H1 (cell line): ENCODE measurements around the gene AGAP3. TPM values are rescaled to one million over a fixed set of nuclear protein-coding genes. Genes with fewer than 3 reads are reported as not detected.

Source experiments
- CTCF ChIA-PET: fragments of 300-600 bp; sonication (Branson Sonifier 250); formaldehyde crosslinking; loops from one replicate; lab custom pipeline; 2021; ENCODE audit not compliant: partially characterized antibody; lab: Charles Lee
- POLR2A ChIA-PET: fragments of 300-600 bp; sonication (Branson Sonifier 250); formaldehyde crosslinking; loops from one replicate; lab custom pipeline; 2021; ENCODE audit warnings: inconsistent platforms; ENCODE audit not compliant: partially characterized antibody; lab: Charles Lee
- DNase-seq, 2 experiments: peaks; one replicate each; pipeline versions ENCODE4 v3.0.0 to v3.0.0-alpha.2; 2010 to 2022; ENCODE audit warnings: low spot score in 2 of 2, low read depth in 1 of 2, mixed read lengths in 1 of 2
- FAIRE-seq: peaks from 2 replicates; lab custom pipeline; 2011; peaks lifted over from hg19 to GRCh38; lab: Jason Lieb, UNC
- H2AFZ ChIP-seq: 2 replicates; pipeline ENCODE4 v1.8.1; 2012; ENCODE audit warnings: low read length, inconsistent platforms
- H2AK5ac ChIP-seq: 2 replicates; pipeline ENCODE4 v1.6.1; 2013; ENCODE audit warnings: low read depth, low read length
- H2BK120ac ChIP-seq: replicated peaks from 2 replicates; pipeline ENCODE3; 2013; ENCODE audit warnings: low read depth, low read length, inconsistent platforms
- H2BK12ac ChIP-seq: 2 replicates; pipeline ENCODE4 v1.6.1; 2013; ENCODE audit warnings: low read depth, low read length
- H2BK15ac ChIP-seq: 2 replicates; pipeline ENCODE4 v1.6.1; 2013; ENCODE audit warnings: low read length
- H2BK20ac ChIP-seq: 2 replicates; pipeline ENCODE4 v1.6.1; 2013; ENCODE audit warnings: low read length
- H2BK5ac ChIP-seq: 2 replicates; pipeline ENCODE4 v1.6.1; 2013; ENCODE audit warnings: low read depth, low read length
- H3K14ac ChIP-seq: 2 replicates; pipeline ENCODE4 v1.6.1; 2013; ENCODE audit warnings: inconsistent platforms; ENCODE audit not compliant: insufficient read length
- H3K18ac ChIP-seq: 2 replicates; pipeline ENCODE4 v1.6.1; 2013; ENCODE audit warnings: low read length; ENCODE audit errors: extremely low read depth
- H3K23ac ChIP-seq: 2 replicates; pipeline ENCODE4 v1.6.1; 2013; ENCODE audit warnings: inconsistent platforms; ENCODE audit not compliant: insufficient read length
- H3K23me2 ChIP-seq: 2 replicates; pipeline ENCODE4 v1.6.1; 2013; ENCODE audit warnings: low read depth, low read length
- H3K27ac ChIP-seq: 2 replicates; pipeline ENCODE4 v1.6.1; 2011; ENCODE audit warnings: low read depth, low read length, inconsistent platforms
- H3K27me3 ChIP-seq, 4 experiments: replicated peaks in 1 of 4; 1 replicate in 1 of 4; 2 replicates in 3 of 4; pipeline versions ENCODE4 v1.6.1 to v1.8.1; 2011 to 2013; ENCODE audit warnings: low read length in 3 of 4, mild to moderate bottlenecking in 3 of 4, inconsistent platforms in 2 of 4, mixed read lengths in 2 of 4, moderate library complexity in 1 of 4; ENCODE audit not compliant: control insufficient read depth in 3 of 4, insufficient read depth in 3 of 4; ENCODE audit errors: extremely low read depth in 1 of 4
- H3K36me3 ChIP-seq, 4 experiments: 2 replicates each; pipeline versions ENCODE4 v1.6.1 to v1.8.1; 2011 to 2013; ENCODE audit warnings: mild to moderate bottlenecking in 4 of 4, low read length in 3 of 4, moderate library complexity in 2 of 4, control low read depth in 1 of 4, inconsistent platforms in 1 of 4; ENCODE audit not compliant: insufficient read depth in 4 of 4, control insufficient read depth in 2 of 4
- H3K4ac ChIP-seq: replicated peaks from 2 replicates; pipeline ENCODE3; 2013; ENCODE audit warnings: low read length, low read depth, mixed read lengths, inconsistent platforms; ENCODE audit not compliant: insufficient read length
- H3K4me1 ChIP-seq, 4 experiments: replicated peaks in 1 of 4; 1 replicate in 1 of 4; 2 replicates in 3 of 4; pipeline versions ENCODE4 v1.6.1 to v1.8.1; 2011 to 2013; ENCODE audit warnings: low read length in 3 of 4, inconsistent platforms in 2 of 4, mixed read lengths in 1 of 4; ENCODE audit not compliant: insufficient read depth in 4 of 4, control insufficient read depth in 3 of 4
- H3K4me2 ChIP-seq, 2 experiments: 2 replicates each; pipeline versions ENCODE4 v1.6.1 to v1.8.1; 2011 to 2013; ENCODE audit warnings: low read depth in 2 of 2, low read length in 2 of 2, control low read depth in 1 of 2, inconsistent platforms in 1 of 2, mild to moderate bottlenecking in 1 of 2; ENCODE audit not compliant: insufficient read depth in 1 of 2
- H3K4me3 ChIP-seq, 4 experiments: fragments of 200-600, 300-600 bp in 1 of 4; sonication (generic), shearing (Covaris generic), sonication (Bioruptor Twin) in 1 of 4; 2 replicates each; pipeline versions ENCODE4 v1.5.1 to v1.8.1; 2011 to 2016; ENCODE audit warnings: low read length in 4 of 4, low read depth in 3 of 4, control low read depth in 2 of 4, inconsistent platforms in 2 of 4, mild to moderate bottlenecking in 2 of 4, mixed read lengths in 1 of 4, moderate library complexity in 1 of 4; ENCODE audit not compliant: insufficient read depth in 2 of 4; ENCODE audit errors: extremely low read depth in 1 of 4
- H3K56ac ChIP-seq: replicated peaks from 2 replicates; pipeline ENCODE3; 2013; ENCODE audit warnings: low read depth, mild to moderate bottlenecking, mixed read lengths, low read length, inconsistent platforms; ENCODE audit not compliant: insufficient read length
- H3K79me1 ChIP-seq: 2 replicates; pipeline ENCODE4 v1.6.1; 2013; ENCODE audit warnings: low read depth, low read length, control low read depth
- H3K79me2 ChIP-seq, 2 experiments: 2 replicates each; pipeline versions ENCODE4 v1.6.1 to v1.8.1; 2012 to 2013; ENCODE audit warnings: low read length in 2 of 2, mild to moderate bottlenecking in 2 of 2, inconsistent platforms in 1 of 2; ENCODE audit not compliant: insufficient read depth in 2 of 2, control insufficient read depth in 1 of 2
- H3K9ac ChIP-seq, 4 experiments: replicated peaks in 1 of 4; 1 replicate in 1 of 4; 2 replicates in 3 of 4; pipeline versions ENCODE4 v1.6.1 to v1.8.1; 2011 to 2013; ENCODE audit warnings: low read depth in 3 of 4, low read length in 3 of 4, control low read depth in 2 of 4, mild to moderate bottlenecking in 2 of 4, moderate library complexity in 2 of 4, inconsistent platforms in 1 of 4; ENCODE audit errors: extremely low read depth in 1 of 4
- H3K9me3 ChIP-seq, 2 experiments: 2 replicates each; pipeline versions ENCODE4 v1.6.1 to v1.8.1; 2012 to 2013; ENCODE audit warnings: mild to moderate bottlenecking in 2 of 2, moderate library complexity in 2 of 2, control low read depth in 1 of 2, inconsistent platforms in 1 of 2, low read depth in 1 of 2, low read length in 1 of 2, mixed read lengths in 1 of 2; ENCODE audit not compliant: insufficient read depth in 2 of 2
- H4K20me1 ChIP-seq, 2 experiments: replicated peaks in 1 of 2; 2 replicates each; pipeline versions ENCODE3 to v1.8.1; 2011 to 2013; ENCODE audit warnings: inconsistent platforms in 2 of 2, low read length in 2 of 2, mild to moderate bottlenecking in 1 of 2; ENCODE audit not compliant: insufficient read depth in 2 of 2, control insufficient read depth in 1 of 2
- H4K5ac ChIP-seq: 2 replicates; pipeline ENCODE4 v1.6.1; 2013; ENCODE audit warnings: low read length, low read depth, mixed read lengths, inconsistent platforms; ENCODE audit not compliant: insufficient read length
- H4K8ac ChIP-seq: 2 replicates; pipeline ENCODE4 v1.8.0; 2013; ENCODE audit warnings: mild to moderate bottlenecking, moderate library complexity, low read length, inconsistent platforms; ENCODE audit not compliant: insufficient read depth; ENCODE audit errors: extremely low read depth
- H4K91ac ChIP-seq: replicated peaks from 2 replicates; pipeline ENCODE3; 2013; ENCODE audit warnings: low read length, mixed read lengths, inconsistent platforms; ENCODE audit not compliant: insufficient read length
- BRCA1 ChIP-seq: IDR thresholded peaks from 2 replicates; pipeline ENCODE4 v1.6.1; 2012; ENCODE audit warnings: low read depth, low read length, improper control_type of control experiment
- CREB1 ChIP-seq: IDR thresholded peaks from 2 replicates; pipeline ENCODE4 v1.6.1; 2012; ENCODE audit warnings: inconsistent platforms
- CTBP2 ChIP-seq: IDR thresholded peaks from 2 replicates; pipeline ENCODE4 v1.7.0; 2011; ENCODE audit warnings: borderline replicate concordance, mild to moderate bottlenecking, moderate library complexity, mixed read lengths, low read length; ENCODE audit not compliant: insufficient read depth, insufficient read length
- EGR1 ChIP-seq: IDR thresholded peaks from 2 replicates; pipeline ENCODE4 v1.6.1; 2011; ENCODE audit warnings: low read depth, low read length, borderline replicate concordance
- EP300 ChIP-seq, 2 experiments: IDR thresholded peaks; 1 replicate in 1 of 2; 2 replicates in 1 of 2; pipeline ENCODE4 v1.6.1; 2011 to 2012; ENCODE audit warnings: low read depth in 2 of 2, low read length in 2 of 2, mild to moderate bottlenecking in 2 of 2, borderline replicate concordance in 1 of 2, inconsistent platforms in 1 of 2, moderate library complexity in 1 of 2
- EZH2 ChIP-seq: fragments of 200-600 bp; sonication (generic); IDR thresholded peaks from 2 replicates; pipeline ENCODE4 v1.7.1; 2012; ENCODE audit warnings: low read depth, mild to moderate bottlenecking, moderate library complexity, low read length, inconsistent platforms; ENCODE audit not compliant: severe bottlenecking
- HDAC2 ChIP-seq, 2 experiments: fragments of 300-600 bp in 1 of 2; sonication (generic) in 1 of 2; IDR thresholded peaks; 2 replicates each; pipeline ENCODE4 v1.6.1; 2011 to 2012; ENCODE audit warnings: low read depth in 2 of 2, low read length in 2 of 2, mild to moderate bottlenecking in 2 of 2, moderate library complexity in 2 of 2, borderline replicate concordance in 1 of 2, inconsistent platforms in 1 of 2
- HDAC6 ChIP-seq: IDR thresholded peaks from one replicate; pipeline ENCODE4 v1.7.1; 2012; ENCODE audit warnings: low read depth, mild to moderate bottlenecking, inconsistent platforms, low read length, moderate library complexity
- JUN ChIP-seq: IDR thresholded peaks from 2 replicates; pipeline ENCODE4 v1.6.1; 2011; ENCODE audit warnings: low read depth, mild to moderate bottlenecking, improper control_type of control experiment, low read length
- SIRT6 ChIP-seq: IDR thresholded peaks from one replicate; pipeline ENCODE4 v1.7.1; 2012; ENCODE audit warnings: low read length, inconsistent platforms
- SIX5 ChIP-seq: IDR thresholded peaks from 2 replicates; pipeline ENCODE4 v1.6.1; 2011; ENCODE audit warnings: mild to moderate bottlenecking, low read depth, low read length
- USF2 ChIP-seq: IDR thresholded peaks from 2 replicates; pipeline ENCODE4 v1.6.1; 2011; ENCODE audit warnings: low read length, improper control_type of control experiment
- WGBS, 2 experiments: shearing (Covaris generic) in 1 of 2; methylation state at CpG; one replicate each; pipeline versions ENCODE4 v1.1.6 to v1.1.7; 2013 to 2015; ENCODE audit warnings: low lambda C conversion rate in 2 of 2, mixed read lengths in 2 of 2, inconsistent platforms in 1 of 2, low coverage in 1 of 2, missing lambda C conversion rate in 1 of 2; ENCODE audit not compliant: insufficient replicate concordance in 2 of 2, insufficient coverage in 1 of 2, insufficient read length in 1 of 2; ENCODE audit errors: extremely low coverage in 1 of 2, missing lambda C conversion rate in 1 of 2; 5-methylcytosine and 5-hydroxymethylcytosine counted together
- polyA plus RNA-seq, 7 experiments: library from polyadenylated mRNA; depleted of rRNA in 3 of 7; stranded (reverse) in 5 of 7; unstranded in 2 of 7; fragments of >200 nt in 5 of 7; fragments of 200-250 nt in 2 of 7; gene quantifications; 1 replicate in 5 of 7; 2 replicates in 1 of 7; 4 replicates in 1 of 7; pipeline versions ENCODE4 v1.2.1 to v1.2.3, GENCODE V29; 2011 to 2013; ENCODE audit warnings: missing spikeins in 2 of 7, mixed read lengths in 2 of 7
- total RNA-seq: library from RNA; stranded (reverse); fragmentation: NEBNext Ultra II Directional; extraction: Animal tissue kit (Norgen Biotek cat#: 25700); gene quantifications from 2 replicates; pipeline ENCODE4 v1.2.1, GENCODE V29; 2021

Gene AGAP3
- total and polyA plus RNA-seq, 2 of the 8 experiments (the other 6 are each of a cell fraction or from before 2014, with no cell fraction given): 66.4 to 120 TPM

GRCh38 chr7:151117565-151117964 lies 31.3 kb downstream of the AGAP3 start:
- Histone ChIP-seq H3K23ac (no peak overlapping the region), H3K4me2 (no peak overlapping the region), H2BK15ac (no peak overlapping the region), H3K9me3 (no peaks in the 10 kb centered on the region), H3K23me2 (peaks cover 5% of the 10 kb centered on the region), H3K18ac (no peak overlapping the region), H4K8ac (no peak overlapping the region), H3K4me3 (no peak overlapping the region), H2BK12ac (no peak overlapping the region), H4K91ac (no peak overlapping the region), H2BK120ac (no peak overlapping the region), H4K5ac (no peak overlapping the region), H3K27me3 (peaks cover 0 to 15% (median 9%) of the 10 kb centered on the region in 4 experiments; a peak in 3 of 7 replicates), H2BK20ac (no peak overlapping the region), H3K27ac (no peak overlapping the region), H3K56ac (no peak overlapping the region), H3K4me1 (peaks cover 0 to 23% (median 15%) of the 10 kb centered on the region in 4 experiments; a peak in 6 of 7 replicates), H3K36me3 (peaks cover 0 to 23% (median 4%) of the 10 kb centered on the region in 4 experiments; a peak in 2 of 8 replicates), H3K9ac (no peak overlapping the region), H2AFZ (no peak overlapping the region), H3K14ac (no peak overlapping the region), H2AK5ac (no peak overlapping the region), H3K79me1 (peaks cover 2% of the 10 kb centered on the region), H2BK5ac (no peak overlapping the region), H3K4ac (no peak overlapping the region), H4K20me1 (peaks cover 36 to 51% of the 10 kb centered on the region in 2 experiments), H3K79me2 (peaks cover 0 to 6% of the 10 kb centered on the region in 2 experiments; a peak in 1 of 4 replicates)
- CTCF ChIA-PET: interaction anchor here (0.7 to 22.4 kb wide), 11 partner anchors 9 to 127 kb away, joined by 3 to 448 read pairs (median 4); partner anchors contain the start of genes AGAP3, CDK5, SLC4A2 and TMUB1
- WGBS, 2 experiments: 95% methylated on average over 12 of the region's 12 CpGs; no CpG with 5 or more reads in 1 of the 2 experiments
- FAIRE-seq: no peak
- POLR2A ChIA-PET: interaction anchor here (0.6 to 1.3 kb wide), 3 partner anchors 13 to 39 kb away, joined by 3 read pairs; no protein-coding TSS in a partner anchor
- no peak for DNase-seq
- TF ChIP-seq HDAC6 (no peak), CTBP2 (no peak), BRCA1 (no peak), JUN (no peak), SIX5 (no peak), EGR1 (no peak), HDAC2 (IDR thresholded peaks at IDR 0.05; ENCODE audit: borderline replicate concordance in 1 of 2, low read depth in 2 of 2, low read length in 2 of 2) (no peak), USF2 (no peak), CREB1 (no peak), EZH2 (no peak), EP300 (IDR thresholded peaks at IDR 0.05; ENCODE audit: borderline replicate concordance in 1 of 2, low read depth in 2 of 2, low read length in 2 of 2) (no peak), SIRT6 (no peak)
